DOHH2 (cell line): ENCODE data around the gene CCK.

Source experiments
- H3F3A ChIP-seq: fragments of 200-600 bp; sonication (generic), shearing (Covaris generic); 2 replicates; pipeline ENCODE4 v1.6.0; 2016; ENCODE audit warnings: antibody characterized with exemption, mild to moderate bottlenecking; ENCODE audit not compliant: control insufficient read depth, insufficient read depth
- H3K27ac ChIP-seq: fragments of 200-600 bp; sonication (generic); 2 replicates; pipeline ENCODE4 v1.5.1; 2014; ENCODE audit warnings: low read depth, mild to moderate bottlenecking, low read length, moderate library complexity
- H3K27me3 ChIP-seq: fragments of 200-600 bp; sonication (generic); 2 replicates; pipeline ENCODE4 v1.6.1; 2014; ENCODE audit warnings: mild to moderate bottlenecking, low read length, mixed read lengths; ENCODE audit not compliant: control insufficient read depth
- H3K36me3 ChIP-seq: fragments of 200-600 bp; sonication (generic); 2 replicates; pipeline ENCODE4 v1.6.1; 2014; ENCODE audit warnings: mild to moderate bottlenecking, low read length, moderate library complexity, mixed read lengths; ENCODE audit not compliant: control insufficient read depth
- H3K4me1 ChIP-seq: fragments of 200-600 bp; sonication (generic); 2 replicates; pipeline ENCODE4 v1.6.1; 2014; ENCODE audit warnings: mild to moderate bottlenecking, low read length, mixed read lengths; ENCODE audit not compliant: control insufficient read depth
- H3K4me2 ChIP-seq: fragments of 200-600 bp; sonication (generic); 2 replicates; pipeline ENCODE4 v1.6.0; 2014; ENCODE audit warnings: mild to moderate bottlenecking, low read length, moderate library complexity
- H3K4me3 ChIP-seq: fragments of 200-600 bp; sonication (generic); 2 replicates; pipeline ENCODE4 v1.5.1; 2014; ENCODE audit warnings: mild to moderate bottlenecking, low read length, mixed read lengths
- H3K79me2 ChIP-seq: fragments of 200-600 bp; sonication (generic); 2 replicates; pipeline ENCODE4 v1.6.1; 2014; ENCODE audit warnings: mild to moderate bottlenecking, low read length, mixed read lengths; ENCODE audit not compliant: control insufficient read depth
- H3K9me2 ChIP-seq: fragments of 200-600 bp; sonication (generic); replicated peaks from 2 replicates; pipeline ENCODE4 v1.6.1; 2014; ENCODE audit warnings: mild to moderate bottlenecking, low read length, mixed read lengths; ENCODE audit not compliant: control insufficient read depth
- H3K9me3 ChIP-seq: fragments of 200-600 bp; sonication (generic); 2 replicates; pipeline ENCODE4 v1.6.1; 2014; ENCODE audit warnings: antibody characterized with exemption, low read length, mixed read lengths; ENCODE audit not compliant: control insufficient read depth, insufficient read depth
- H4K20me1 ChIP-seq: fragments of 200-600 bp; sonication (generic); 2 replicates; pipeline ENCODE4 v1.6.0; 2014; ENCODE audit warnings: low read depth, mild to moderate bottlenecking, antibody characterized with exemption, low read length, moderate library complexity; ENCODE audit not compliant: control insufficient read depth, insufficient read depth
- CTCF ChIP-seq: fragments of 200-600 bp; sonication (generic); IDR thresholded peaks from one replicate; pipeline ENCODE4 v1.5.1; 2014; ENCODE audit warnings: antibody characterized with exemption, mild to moderate bottlenecking, low read depth, low read length; ENCODE audit not compliant: poor library complexity, severe bottlenecking
- EZH2phosphoT487 ChIP-seq: fragments of 200-600 bp; sonication (generic); IDR thresholded peaks from 2 replicates; pipeline ENCODE4 v1.6.1; 2017; ENCODE audit warnings: borderline replicate concordance, mild to moderate bottlenecking, antibody characterized with exemption, low read length, moderate library complexity, mixed read lengths

CCK gene

GRCh38 chr3:42270561-42270960, 4.6 kb upstream of the CCK start:
- H3K4me3 ChIP-seq, result no peak overlapping the region
- no peaks in the 10 kb centered on the region for H3K4me1 ChIP-seq
- no peaks in the 10 kb centered on the region for H4K20me1 ChIP-seq
- H3F3A ChIP-seq, result no peaks in the 10 kb centered on the region
- no peak overlapping the region for H3K27ac ChIP-seq
- H3K9me3 ChIP-seq, result peaks cover 4% of the 10 kb centered on the region
- H3K27me3 ChIP-seq, result peaks cover 3% of the 10 kb centered on the region; the same call in 1 of the 2 replicates
- no peaks in the 10 kb centered on the region for H3K9me2 ChIP-seq
- H3K4me2 ChIP-seq, result no peak overlapping the region
- H3K79me2 ChIP-seq, result no peaks in the 10 kb centered on the region
- no peaks in the 10 kb centered on the region for H3K36me3 ChIP-seq
- TF ChIP-seq CTCF, result no peak
- no peak for TF ChIP-seq EZH2phosphoT487

GRCh38 chr3:42269647-42270046, 3.7 kb upstream of the CCK start:
- Histone ChIP-seq H3F3A (no peaks in the 10 kb centered on the region), H3K9me2 (no peaks in the 10 kb centered on the region), H3K4me1 (no peaks in the 10 kb centered on the region), H3K79me2 (no peaks in the 10 kb centered on the region), H4K20me1 (no peaks in the 10 kb centered on the region), H3K36me3 (no peaks in the 10 kb centered on the region), H3K27me3 (peaks cover 3% of the 10 kb centered on the region; the same call in 1 of the 2 replicates), H3K4me3 (no peak overlapping the region), H3K9me3 (peaks cover 4% of the 10 kb centered on the region), H3K4me2 (no peak overlapping the region), H3K27ac (no peak overlapping the region)
- no peak for TF ChIP-seq CTCF
- no peak for TF ChIP-seq EZH2phosphoT487

- Histone ChIP-seq H3K9me2 (no peaks in the 10 kb centered on the region), H3F3A (no peaks in the 10 kb centered on the region), H3K27me3 (peaks cover 3% of the 10 kb centered on the region; the same call in 1 of the 2 replicates), H3K79me2 (no peaks in the 10 kb centered on the region), H3K27ac (no peak overlapping the region), H3K36me3 (no peaks in the 10 kb centered on the region), H3K9me3 (peaks cover 4% of the 10 kb centered on the region), H3K4me1 (no peaks in the 10 kb centered on the region), H3K4me2 (no peak overlapping the region), H3K4me3 (no peak overlapping the region), H4K20me1 (no peaks in the 10 kb centered on the region)
- TF ChIP-seq CTCF (no peak), EZH2phosphoT487 (no peak)
Measured at GRCh38 chr3:42267878-42268277, 1.9 kb upstream of the CCK start.
